ENCODE measurements around the gene ACSF3.

Gene ACSF3

GRCh38 chr16:89123001-89123830 lies 29.6 kb downstream of the ACSF3 start:
- Histone ChIP-seq H3K4me3 (ENCODE audit: low read length) (no peak overlapping the region), H3K9ac (ENCODE audit: low read length) (no peak overlapping the region), H3K36me3 (ENCODE audit: control insufficient read depth, insufficient read depth, low read length) (peaks cover 14% of the 10 kb centered on the region), H3K4me1 (ENCODE audit: control insufficient read depth, insufficient read depth, low read length) (no peaks in the 10 kb centered on the region), H3K27me3 (ENCODE audit: control insufficient read depth, insufficient read depth, low read length) (no peaks in the 10 kb centered on the region), H3K27ac (ENCODE audit: low read depth, low read length) (no peak overlapping the region)

DNA sequence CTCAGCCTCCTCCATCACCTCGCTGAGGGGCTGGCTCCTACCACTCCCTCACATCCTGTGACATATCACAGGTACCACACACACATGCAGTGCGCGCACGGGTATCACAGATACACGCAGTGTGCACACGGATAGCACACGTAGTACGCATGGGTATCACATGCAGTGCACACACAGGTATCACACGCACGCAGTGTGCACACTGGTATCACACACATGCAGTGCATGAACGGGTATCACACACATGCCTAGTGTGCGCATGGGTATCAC lies 30.1 kb downstream of the ACSF3 start:
- Histone ChIP-seq H3K36me3 (ENCODE audit: control insufficient read depth, insufficient read depth, low read length) (peaks cover 12% of the 10 kb centered on the region), H3K4me3 (ENCODE audit: low read length) (no peak overlapping the region), H3K27me3 (ENCODE audit: control insufficient read depth, insufficient read depth, low read length) (no peaks in the 10 kb centered on the region), H3K4me1 (ENCODE audit: control insufficient read depth, insufficient read depth, low read length) (no peaks in the 10 kb centered on the region), H3K9ac (ENCODE audit: low read length) (no peak overlapping the region), H3K27ac (ENCODE audit: low read depth, low read length) (no peak overlapping the region)

- Histone ChIP-seq H3K4me1 (ENCODE audit: control insufficient read depth, insufficient read depth, low read length) (no peaks in the 10 kb centered on the region), H3K9ac (ENCODE audit: low read length) (no peak overlapping the region), H3K27ac (ENCODE audit: low read depth, low read length) (no peak overlapping the region), H3K36me3 (ENCODE audit: control insufficient read depth, insufficient read depth, low read length) (peaks cover 12% of the 10 kb centered on the region), H3K4me3 (ENCODE audit: low read length) (no peak overlapping the region), H3K27me3 (ENCODE audit: control insufficient read depth, insufficient read depth, low read length) (no peaks in the 10 kb centered on the region)
Measured at GRCh38 chr16:89129378-89129777, 35.7 kb downstream of the ACSF3 start.

GRCh38 chr16:89130448-89130847 lies 36.8 kb downstream of the ACSF3 start:
- Histone ChIP-seq H3K36me3 (ENCODE audit: control insufficient read depth, insufficient read depth, low read length) (peaks cover 10% of the 10 kb centered on the region), H3K27me3 (ENCODE audit: control insufficient read depth, insufficient read depth, low read length) (no peaks in the 10 kb centered on the region), H3K27ac (ENCODE audit: low read depth, low read length) (no peak overlapping the region), H3K4me3 (ENCODE audit: low read length) (no peak overlapping the region), H3K4me1 (ENCODE audit: control insufficient read depth, insufficient read depth, low read length) (no peaks in the 10 kb centered on the region), H3K9ac (ENCODE audit: low read length) (no peak overlapping the region)

GRCh38 chr16:89131783-89132182 lies 38.1 kb downstream of the ACSF3 start:
- Histone ChIP-seq H3K4me3 (ENCODE audit: low read length) (no peak overlapping the region), H3K4me1 (ENCODE audit: control insufficient read depth, insufficient read depth, low read length) (no peaks in the 10 kb centered on the region), H3K27ac (ENCODE audit: low read depth, low read length) (no peak overlapping the region), H3K27me3 (ENCODE audit: control insufficient read depth, insufficient read depth, low read length) (no peaks in the 10 kb centered on the region), H3K36me3 (ENCODE audit: control insufficient read depth, insufficient read depth, low read length) (peaks cover 14% of the 10 kb centered on the region), H3K9ac (ENCODE audit: low read length) (no peak overlapping the region)

DNA sequence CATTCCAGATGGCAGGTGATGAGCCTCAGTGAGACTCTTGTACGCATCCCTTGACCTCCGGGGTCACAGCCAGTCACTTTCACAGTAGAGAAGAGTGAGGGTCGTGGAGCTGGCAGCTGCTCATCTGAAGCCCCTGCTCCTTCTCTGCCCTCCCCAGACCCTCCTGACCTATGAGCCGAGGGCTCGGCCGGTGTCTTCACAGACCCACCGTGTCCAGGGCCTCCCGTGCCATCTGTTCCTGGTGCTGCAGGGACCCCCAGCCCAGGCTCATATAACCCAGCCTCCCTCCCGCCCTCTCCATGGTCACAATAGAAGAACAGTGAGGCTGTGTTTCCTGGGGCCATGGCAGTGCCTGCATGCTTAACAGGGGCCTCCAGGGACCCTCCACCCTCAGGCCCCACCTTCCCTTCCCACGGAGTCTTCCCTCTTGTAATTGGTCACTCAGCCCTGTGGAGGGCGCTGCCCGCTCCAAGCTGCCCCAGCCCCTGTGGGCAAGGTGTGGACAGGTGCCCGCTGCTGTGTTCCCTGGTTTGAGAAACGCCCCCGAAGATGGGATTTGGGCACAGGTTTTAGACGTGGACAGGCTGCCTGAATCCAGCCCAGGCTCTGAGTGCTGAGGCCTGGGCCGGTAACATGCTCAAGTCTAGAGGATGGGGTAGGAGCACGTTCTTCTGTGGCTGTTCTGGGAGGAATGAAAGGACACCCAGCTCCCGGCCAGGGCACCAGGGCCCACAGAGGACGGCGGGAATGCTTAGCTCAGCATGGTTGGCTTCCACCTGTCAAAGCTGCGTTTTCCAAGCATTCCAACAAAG lies 38.7 kb downstream of the ACSF3 start:
- Histone ChIP-seq H3K9ac (ENCODE audit: low read length) (no peak overlapping the region), H3K36me3 (ENCODE audit: control insufficient read depth, insufficient read depth, low read length) (peaks cover 18% of the 10 kb centered on the region), H3K4me1 (ENCODE audit: control insufficient read depth, insufficient read depth, low read length) (no peaks in the 10 kb centered on the region), H3K27me3 (ENCODE audit: control insufficient read depth, insufficient read depth, low read length) (no peaks in the 10 kb centered on the region), H3K4me3 (ENCODE audit: low read length) (no peak overlapping the region), H3K27ac (ENCODE audit: low read depth, low read length) (no peak overlapping the region)

DNA sequence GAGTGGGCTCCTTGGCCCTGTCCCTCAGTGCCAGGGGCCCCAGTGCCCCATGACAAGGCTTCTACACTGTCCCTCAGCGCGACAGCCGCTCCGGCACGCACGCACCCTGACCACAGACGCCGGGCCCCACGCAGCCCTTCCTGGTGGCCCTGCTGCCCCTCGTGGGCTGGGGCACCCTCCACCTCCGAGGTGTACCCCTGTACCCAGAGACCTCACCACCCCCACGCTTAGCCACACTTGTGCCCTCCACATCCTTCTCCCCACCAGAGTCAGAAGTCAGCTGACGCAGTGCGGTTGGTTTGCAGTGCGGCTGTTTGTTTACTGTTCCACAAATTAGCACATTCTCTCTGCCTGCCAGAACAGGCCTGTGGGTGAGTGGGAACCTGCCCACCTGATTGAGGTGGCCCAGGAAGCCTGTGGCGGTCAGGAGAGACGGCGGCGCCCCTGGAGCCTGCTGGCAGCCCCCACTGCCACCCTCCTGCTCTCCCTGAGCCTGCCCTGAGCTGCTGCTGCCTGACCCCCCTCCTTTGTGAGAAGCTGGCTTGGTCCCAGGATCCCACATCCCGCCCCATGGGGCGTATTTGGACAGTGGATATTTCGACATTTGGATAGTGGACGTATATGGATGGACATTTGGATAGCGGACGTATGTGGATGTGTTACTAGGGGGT lies 39.9 kb downstream of the ACSF3 start:
- no peaks in the 10 kb centered on the region for H3K4me1 ChIP-seq (ENCODE audit: control insufficient read depth, insufficient read depth, low read length)
- H3K27me3 ChIP-seq (ENCODE audit: control insufficient read depth, insufficient read depth, low read length): no peaks in the 10 kb centered on the region
- peaks cover 18% of the 10 kb centered on the region for H3K36me3 ChIP-seq (ENCODE audit: control insufficient read depth, insufficient read depth, low read length)
- no peak overlapping the region for H3K4me3 ChIP-seq (ENCODE audit: low read length)
- no peak overlapping the region for H3K9ac ChIP-seq (ENCODE audit: low read length)
- no peak overlapping the region for H3K27ac ChIP-seq (ENCODE audit: low read depth, low read length)

DNA sequence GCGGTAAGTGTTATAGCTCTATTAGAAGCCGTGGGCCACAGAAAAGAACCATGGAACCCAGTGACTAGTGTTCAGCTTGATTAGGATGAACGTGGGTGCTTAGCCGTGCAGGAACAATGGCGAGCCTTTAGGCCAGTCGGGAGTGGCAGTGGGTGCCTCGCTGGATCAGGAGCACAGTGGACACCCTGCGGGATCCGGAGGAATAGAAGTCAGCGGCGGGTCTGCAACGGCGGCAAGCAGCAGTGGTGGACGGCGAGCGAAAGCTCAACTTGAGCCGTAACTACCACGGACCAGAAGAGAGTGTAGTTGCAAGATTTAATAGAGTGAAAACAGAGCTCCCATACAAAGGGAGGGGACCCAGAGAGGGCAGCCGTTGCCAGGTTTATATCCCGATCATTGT lies 40.6 kb downstream of the ACSF3 start:
- Histone ChIP-seq H3K9ac (ENCODE audit: low read length) (no peak overlapping the region), H3K36me3 (ENCODE audit: control insufficient read depth, insufficient read depth, low read length) (peaks cover 18% of the 10 kb centered on the region), H3K4me3 (ENCODE audit: low read length) (no peak overlapping the region), H3K27me3 (ENCODE audit: control insufficient read depth, insufficient read depth, low read length) (no peaks in the 10 kb centered on the region), H3K27ac (ENCODE audit: low read depth, low read length) (no peak overlapping the region), H3K4me1 (ENCODE audit: control insufficient read depth, insufficient read depth, low read length) (no peaks in the 10 kb centered on the region)

GRCh38 chr16:89135166-89135565 lies 41.5 kb downstream of the ACSF3 start:
- peaks cover 18% of the 10 kb centered on the region for H3K36me3 ChIP-seq (ENCODE audit: control insufficient read depth, insufficient read depth, low read length)
- no peaks in the 10 kb centered on the region for H3K4me1 ChIP-seq (ENCODE audit: control insufficient read depth, insufficient read depth, low read length)
- no peak overlapping the region for H3K27ac ChIP-seq (ENCODE audit: low read depth, low read length)
- H3K9ac ChIP-seq (ENCODE audit: low read length): no peak overlapping the region
- no peak overlapping the region for H3K4me3 ChIP-seq (ENCODE audit: low read length)
- no peaks in the 10 kb centered on the region for H3K27me3 ChIP-seq (ENCODE audit: control insufficient read depth, insufficient read depth, low read length)

DNA sequence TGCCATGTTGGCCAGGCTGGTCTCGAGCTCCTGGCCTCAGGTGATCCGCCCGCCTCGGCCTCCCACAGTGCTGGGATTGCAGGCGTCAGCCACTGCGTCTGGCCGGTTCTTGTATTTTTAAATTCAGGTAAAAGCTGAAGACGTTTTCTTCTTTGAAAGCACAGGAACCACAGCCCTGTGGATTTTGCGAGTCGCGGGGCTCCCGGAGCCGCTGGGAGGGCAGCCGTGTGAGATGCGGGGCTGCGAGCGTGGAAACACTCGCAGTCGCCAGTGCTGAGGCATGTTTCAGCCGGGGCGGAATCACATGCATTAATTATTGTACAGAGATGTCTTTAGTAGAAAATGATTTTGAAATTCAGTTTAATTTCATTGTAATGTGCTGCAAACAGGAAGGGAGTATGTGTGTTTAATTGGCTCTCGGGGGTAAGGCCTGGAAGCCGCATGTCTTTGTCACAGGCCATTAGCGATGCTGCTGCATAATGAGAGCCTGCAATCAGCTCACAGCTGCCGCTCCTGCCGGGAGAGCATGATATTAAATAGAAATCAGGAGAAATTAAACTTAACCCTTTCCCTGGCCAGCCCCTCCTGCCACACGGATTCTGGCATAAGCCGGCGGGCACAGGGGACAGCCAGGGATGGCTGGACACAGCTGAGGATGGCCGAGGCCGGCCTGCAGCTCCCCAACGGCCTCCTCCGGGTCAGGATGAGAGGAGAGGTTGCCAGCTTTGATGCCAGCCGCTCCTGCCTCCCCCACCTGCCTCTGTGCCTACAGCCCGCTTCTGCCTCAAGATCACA lies 42.5 kb downstream of the ACSF3 start:
- no peak overlapping the region for H3K9ac ChIP-seq (ENCODE audit: low read length)
- H3K27ac ChIP-seq (ENCODE audit: low read depth, low read length): no peak overlapping the region
- no peak overlapping the region for H3K4me3 ChIP-seq (ENCODE audit: low read length)
- no peaks in the 10 kb centered on the region for H3K4me1 ChIP-seq (ENCODE audit: control insufficient read depth, insufficient read depth, low read length)
- no peaks in the 10 kb centered on the region for H3K27me3 ChIP-seq (ENCODE audit: control insufficient read depth, insufficient read depth, low read length)
- peaks cover 23% of the 10 kb centered on the region for H3K36me3 ChIP-seq (ENCODE audit: control insufficient read depth, insufficient read depth, low read length)

GRCh38 chr16:89136931-89137330 lies 43.3 kb downstream of the ACSF3 start:
- no peak overlapping the region for H3K9ac ChIP-seq (ENCODE audit: low read length)
- H3K4me3 ChIP-seq (ENCODE audit: low read length): no peak overlapping the region

More at GRCh38 chr16:89136931-89137330, 43.3 kb downstream of the ACSF3 start:
- Histone ChIP-seq H3K36me3 (ENCODE audit: control insufficient read depth, insufficient read depth, low read length) (peaks cover 26% of the 10 kb centered on the region), H3K27me3 (ENCODE audit: control insufficient read depth, insufficient read depth, low read length) (no peaks in the 10 kb centered on the region), H3K27ac (ENCODE audit: low read depth, low read length) (no peak overlapping the region), H3K4me1 (ENCODE audit: control insufficient read depth, insufficient read depth, low read length) (no peaks in the 10 kb centered on the region)
